IMR-90 (cell line): ENCODE measurements around the gene MAP3K5. TPM values are rescaled to one million over a fixed set of nuclear protein-coding genes. Genes with fewer than 3 reads are reported as not detected.

Experiments used
- ATAC-seq: fragments of 200-7000 bp; cut with Tn5 transposase; 2 replicates; pipeline ENCODE4 v1.9.1; 2020; ENCODE audit warnings: low read depth, mild to moderate bottlenecking, moderate library complexity
- BruUV-seq: library from RNA; stranded (reverse); fragments of 400-500 nt; replicated peaks from 2 replicates; lab custom pipeline; 2021; lab: Mats Ljungman, UMichigan
- CTCF ChIA-PET: fragments of 300-600 bp; formaldehyde crosslinking; extraction: SDS; loops from one replicate; lab custom pipeline; 2021; ENCODE audit warnings: antibody characterized with exemption; lab: Yijun Ruan, JAX
- POLR2A ChIA-PET: fragments of 300-600 bp; sonication (Branson Sonifier 250); formaldehyde crosslinking; loops from one replicate; lab custom pipeline; 2022; ENCODE audit warnings: antibody characterized with exemption; ENCODE audit not compliant: unreplicated experiment; lab: Charles Lee
- DNase-seq: peaks from one replicate; pipeline ENCODE4 v3.0.0; 2013
- H2AFZ ChIP-seq: replicated peaks from 2 replicates; pipeline ENCODE3; 2013; ENCODE audit warnings: low read length, mild to moderate bottlenecking; ENCODE audit not compliant: poor library complexity
- H2AK5ac ChIP-seq: 2 replicates; pipeline ENCODE4 v1.6.1; 2013; ENCODE audit warnings: low read depth, low read length, inconsistent platforms
- H2AK9ac ChIP-seq: replicated peaks from 2 replicates; pipeline ENCODE3; 2013; ENCODE audit warnings: mild to moderate bottlenecking, low read depth, low read length, moderate library complexity; ENCODE audit not compliant: poor library complexity
- H2BK120ac ChIP-seq: 2 replicates; pipeline ENCODE4 v1.6.1; 2013; ENCODE audit warnings: low read depth, low read length, inconsistent platforms
- H2BK15ac ChIP-seq: 3 replicates; pipeline ENCODE4 v1.6.1; 2013; ENCODE audit warnings: low read depth, low read length, inconsistent platforms
- H2BK20ac ChIP-seq: 2 replicates; pipeline ENCODE4 v1.6.1; 2013; ENCODE audit warnings: low read depth, mild to moderate bottlenecking, inconsistent platforms, low read length, moderate library complexity
- H2BK5ac ChIP-seq: 2 replicates; pipeline ENCODE4 v1.6.1; 2013; ENCODE audit warnings: mild to moderate bottlenecking, low read depth, low read length, inconsistent platforms; ENCODE audit not compliant: poor library complexity, severe bottlenecking
- H3K14ac ChIP-seq: replicated peaks from 2 replicates; pipeline ENCODE4 v1.6.1; 2013; ENCODE audit warnings: low read depth, low read length, inconsistent platforms
- H3K18ac ChIP-seq: 2 replicates; pipeline ENCODE4 v1.6.1; 2013; ENCODE audit warnings: low read depth, low read length, control low read depth
- H3K23ac ChIP-seq: 2 replicates; pipeline ENCODE4 v1.6.1; 2013; ENCODE audit warnings: low read depth, low read length, inconsistent platforms
- H3K27ac ChIP-seq: 2 replicates; pipeline ENCODE4 v1.5.1; 2013; ENCODE audit warnings: mild to moderate bottlenecking, control low read depth, low read length; ENCODE audit not compliant: insufficient read depth
- H3K27me3 ChIP-seq: 2 replicates; pipeline ENCODE4 v1.6.1; 2013; ENCODE audit warnings: low read length; ENCODE audit not compliant: control insufficient read depth, insufficient read depth
- H3K36me3 ChIP-seq: 2 replicates; pipeline ENCODE4 v1.6.1; 2013; ENCODE audit warnings: low read length, mixed read lengths; ENCODE audit not compliant: control insufficient read depth, insufficient read depth
- H3K4ac ChIP-seq: 2 replicates; pipeline ENCODE4 v1.6.1; 2013; ENCODE audit warnings: low read depth, low read length, inconsistent platforms
- H3K4me1 ChIP-seq: 2 replicates; pipeline ENCODE4 v1.6.1; 2013; ENCODE audit warnings: low read length, mixed read lengths; ENCODE audit not compliant: control insufficient read depth, insufficient read depth
- H3K4me2 ChIP-seq: 2 replicates; pipeline ENCODE4 v1.6.1; 2013; ENCODE audit warnings: low read depth, mild to moderate bottlenecking, control low read depth, low read length, moderate library complexity
- H3K4me3 ChIP-seq: 2 replicates; pipeline ENCODE4 v1.5.1; 2013; ENCODE audit warnings: low read depth, mild to moderate bottlenecking, control low read depth, low read length, moderate library complexity; ENCODE audit not compliant: insufficient read depth
- H3K56ac ChIP-seq: 2 replicates; pipeline ENCODE4 v1.6.1; 2013; ENCODE audit warnings: low read length, inconsistent platforms; ENCODE audit not compliant: insufficient read depth; ENCODE audit errors: extremely low read depth
- H3K79me1 ChIP-seq, 2 experiments: 2 replicates each; pipeline ENCODE4 v1.6.1; 2013; ENCODE audit warnings: low read length in 2 of 2, inconsistent platforms in 1 of 2, low read depth in 1 of 2
- H3K9ac ChIP-seq: 2 replicates; pipeline ENCODE4 v1.6.1; 2013; ENCODE audit warnings: low read depth, low read length, control low read depth
- H3K9me1 ChIP-seq: 2 replicates; pipeline ENCODE4 v1.6.1; 2013; ENCODE audit warnings: low read length, inconsistent platforms; ENCODE audit not compliant: insufficient read depth
- H3K9me3 ChIP-seq: 2 replicates; pipeline ENCODE4 v1.6.1; 2013; ENCODE audit warnings: low read length; ENCODE audit not compliant: control insufficient read depth, insufficient read depth
- H4K20me1 ChIP-seq: 2 replicates; pipeline ENCODE4 v1.6.1; 2013; ENCODE audit warnings: low read length, inconsistent platforms; ENCODE audit not compliant: insufficient read depth
- H4K5ac ChIP-seq: 2 replicates; pipeline ENCODE4 v1.6.1; 2013; ENCODE audit warnings: mild to moderate bottlenecking, low read depth, low read length, control low read depth
- H4K8ac ChIP-seq, 2 experiments: 2 replicates each; pipeline ENCODE4 v1.6.1; 2013; ENCODE audit warnings: low read depth in 2 of 2, low read length in 2 of 2, control low read depth in 1 of 2, inconsistent platforms in 1 of 2
- H4K91ac ChIP-seq: 2 replicates; pipeline ENCODE4 v1.6.1; 2013; ENCODE audit warnings: low read depth, low read length, inconsistent platforms; ENCODE audit not compliant: insufficient read depth
- MAFK ChIP-seq: IDR thresholded peaks from 2 replicates; pipeline ENCODE4 v1.6.1; 2012; ENCODE audit warnings: low read depth, low read length, improper control_type of control experiment
- USF2 ChIP-seq: fragments of 150-350 bp; IDR thresholded peaks from 2 replicates; pipeline ENCODE4 v1.6.1; 2017; ENCODE audit warnings: mild to moderate bottlenecking, antibody characterized with exemption, low read length, low read depth
- WGBS, 2 experiments: methylation state at CpG; one replicate each; pipeline versions ENCODE4 v1.1.5 to v1.1.7; 2013; ENCODE audit warnings: missing lambda C conversion rate in 2 of 2; ENCODE audit not compliant: insufficient read length in 1 of 2; ENCODE audit errors: extremely low coverage in 2 of 2; 5-methylcytosine and 5-hydroxymethylcytosine counted together
- dilution Hi-C: fragments of 300-500 bp; cut with HindIII; formaldehyde crosslinking; loops from one replicate; pipeline ENCODE4 v1.14.3; 2018; ENCODE audit warnings: low sequenced_read_pairs; ENCODE audit not compliant: unreplicated experiment
- in situ Hi-C: fragments of 300-500 bp; cut with MboI; formaldehyde crosslinking; loops from 3 replicates; pipeline ENCODE4 v1.14.3; 2019; ENCODE audit warnings: low sequenced_read_pairs, inconsistent platforms, mixed read lengths
- intact Hi-C: fragments of 100-400 bp; cut with micrococcal nuclease; formaldehyde crosslinking; loops from 2 replicates; pipeline ENCODE4 v1.10.0; 2022
- polyA plus RNA-seq, 3 experiments: library from polyadenylated mRNA; depleted of rRNA; stranded (reverse); fragments of >200 nt; gene quantifications; 2 replicates each; pipeline ENCODE4 v1.2.3, GENCODE V29; 2012; ENCODE audit warnings: low replicate concordance in 1 of 3
- total RNA-seq: library from RNA; depleted of rRNA; stranded (reverse); fragments of >200 nt; gene quantifications from 2 replicates; pipeline ENCODE4 v1.2.3, GENCODE V29; 2012

Gene MAP3K5
- total and polyA plus RNA-seq, 2 of the 4 experiments (the other 2 are of a cell fraction), result 5.4 to 17.6 TPM

- in situ Hi-C loops, result no loop called here
- CTCF ChIA-PET, result no interaction called here
Observed at GRCh38 chr6:136568129-136568528, 224.1 kb downstream of the MAP3K5 start.

More at GRCh38 chr6:136568129-136568528, 224.1 kb downstream of the MAP3K5 start:
- H4K20me1 ChIP-seq, result no peaks in the 10 kb centered on the region; the same call in 1 of the 2 replicates
- no peak overlapping the region for H2AK5ac ChIP-seq
- H3K9ac ChIP-seq, result no peak overlapping the region
- no peak overlapping the region for H3K23ac ChIP-seq
- no peak overlapping the region for H2AK9ac ChIP-seq
- H3K14ac ChIP-seq, result no peak overlapping the region
- H3K27ac ChIP-seq, result no peak overlapping the region
- ATAC-seq (peak; percentile 53; the same call in 1 of the 2 replicates), DNase-seq (peak; percentile 36)
- WGBS, 2 experiments, result no CpG with 5 or more reads among the region's 3 CpGs
- no peak for TF ChIP-seq MAFK
- TF ChIP-seq USF2, result no peak
- H4K8ac ChIP-seq, result no peak overlapping the region
- POLR2A ChIA-PET, result no interaction called here
- H3K9me1 ChIP-seq, result peaks cover 6% of the 10 kb centered on the region
- no peak overlapping the region for H4K91ac ChIP-seq
- H3K9me3 ChIP-seq, result peaks cover 2% of the 10 kb centered on the region; the same call in 1 of the 2 replicates
- no peak overlapping the region for H3K18ac ChIP-seq
- H3K4me2 ChIP-seq, result no peak overlapping the region
- intact Hi-C loops, result no loop called here
- H4K5ac ChIP-seq, result no peak overlapping the region
- dilution Hi-C loops, result no loop called here
- BruUV-seq, result no TSS peak
- peaks cover 10% of the 10 kb centered on the region for H3K36me3 ChIP-seq
- H3K79me1 ChIP-seq, result peaks cover 3 to 17% of the 10 kb centered on the region in 2 experiments; a peak in 2 of 4 replicates
- H2BK20ac ChIP-seq, result no peak overlapping the region
- H2AFZ ChIP-seq, result no peak overlapping the region
- no peak overlapping the region for H2BK5ac ChIP-seq
- no peak overlapping the region for H3K56ac ChIP-seq
- no peak overlapping the region for H3K4me3 ChIP-seq
- H2BK120ac ChIP-seq, result no peak overlapping the region
- H3K4me1 ChIP-seq, result peaks cover 5% of the 10 kb centered on the region; the same call in 1 of the 2 replicates
- no peak overlapping the region for H2BK15ac ChIP-seq
- no peak overlapping the region for H3K4ac ChIP-seq
- no peaks in the 10 kb centered on the region for H3K27me3 ChIP-seq
